Naive thymus-derived CD4-positive, alpha-beta T cell (primary cell): Measurements from ENCODE around the gene KIN. TPM values are rescaled to one million over a fixed set of nuclear protein-coding genes. Genes with fewer than 3 reads are reported as not detected.

Experiments used
- ATAC-seq: fragments of 150-1000 bp; cut with Tn5 transposase; 2 replicates; pipeline ENCODE4 v1.10.0; 2021; ENCODE audit warnings: mild to moderate bottlenecking, moderate library complexity
- CTCF ChIA-PET: fragments of 350-600 bp; sonication (Branson Sonifier 250); formaldehyde crosslinking; loops from one replicate; lab custom pipeline; 2021; ENCODE audit warnings: antibody characterized with exemption; lab: Charles Lee
- POLR2A ChIA-PET: fragments of 350-600 bp; sonication (Branson Sonifier 250); formaldehyde crosslinking; loops from one replicate; lab custom pipeline; 2021; ENCODE audit warnings: antibody characterized with exemption, inconsistent platforms; lab: Charles Lee
- DNase-seq, 9 donors: peaks; one replicate each; pipeline versions ENCODE4 v3.0.0 to v3.0.0-alpha.2; 2020 to 2022; ENCODE audit warnings: mixed read lengths in 1 of 9
- H3K27ac ChIP-seq: one replicate; pipeline ENCODE4 v1.7.0; 2013; ENCODE audit warnings: mild to moderate bottlenecking, low read depth, low read length, moderate library complexity
- H3K27me3 ChIP-seq, 2 donors: one replicate each; pipeline ENCODE4 v1.7.0; 2013; ENCODE audit warnings: low read length in 2 of 2, mild to moderate bottlenecking in 2 of 2, moderate library complexity in 2 of 2; ENCODE audit not compliant: control insufficient read depth in 2 of 2, insufficient read depth in 2 of 2
- H3K36me3 ChIP-seq, 3 experiments: 1 replicate in 2 of 3; 2 replicates in 1 of 3; pipeline ENCODE4 v1.7.0; 2013; ENCODE audit warnings: low read length in 3 of 3, mild to moderate bottlenecking in 3 of 3, moderate library complexity in 1 of 3; ENCODE audit not compliant: insufficient read depth in 3 of 3, control insufficient read depth in 2 of 3
- H3K4me1 ChIP-seq, 2 donors: one replicate each; pipeline ENCODE4 v1.7.0; 2013; ENCODE audit warnings: low read length in 2 of 2, mild to moderate bottlenecking in 2 of 2, moderate library complexity in 1 of 2; ENCODE audit not compliant: control insufficient read depth in 2 of 2, insufficient read depth in 2 of 2
- H3K4me3 ChIP-seq: 2 replicates; pipeline ENCODE4 v1.7.0; 2013; ENCODE audit warnings: mild to moderate bottlenecking, low read length
- H3K9me3 ChIP-seq, 3 experiments: 1 replicate in 2 of 3; 2 replicates in 1 of 3; pipeline ENCODE4 v1.7.0; 2013; ENCODE audit warnings: low read length in 3 of 3; ENCODE audit not compliant: control insufficient read depth in 2 of 3
- H3K27ac Mint-ChIP-seq, 9 donors: one replicate each; pipeline ENCODE4 v1.8.0; 2020 to 2022; ENCODE audit warnings: mixed read lengths in 9 of 9, mild to moderate bottlenecking in 8 of 9, moderate library complexity in 5 of 9, inconsistent platforms in 2 of 9
- H3K27me3 Mint-ChIP-seq, 5 donors: one replicate each; pipeline ENCODE4 v1.8.0; 2021 to 2022; ENCODE audit warnings: mixed read lengths in 5 of 5, mild to moderate bottlenecking in 1 of 5
- H3K36me3 Mint-ChIP-seq, 5 donors: one replicate each; pipeline ENCODE4 v1.8.0; 2020 to 2022; ENCODE audit warnings: mixed read lengths in 5 of 5, mild to moderate bottlenecking in 3 of 5, inconsistent platforms in 1 of 5
- H3K4me1 Mint-ChIP-seq, 7 donors: one replicate each; pipeline ENCODE4 v1.8.0; 2020 to 2022; ENCODE audit warnings: mixed read lengths in 7 of 7, mild to moderate bottlenecking in 3 of 7, inconsistent platforms in 1 of 7
- H3K4me3 Mint-ChIP-seq, 10 donors: one replicate each; pipeline ENCODE4 v1.8.0; 2020 to 2022; ENCODE audit warnings: mild to moderate bottlenecking in 10 of 10, mixed read lengths in 10 of 10, moderate library complexity in 6 of 10, inconsistent platforms in 2 of 10
- H3K9me3 Mint-ChIP-seq, 11 donors: one replicate each; pipeline ENCODE4 v1.8.0; 2020 to 2022; ENCODE audit warnings: mixed read lengths in 11 of 11, mild to moderate bottlenecking in 4 of 11, inconsistent platforms in 1 of 11, moderate library complexity in 1 of 11
- intact Hi-C, 2 donors: fragments of 100-400 bp; cut with micrococcal nuclease; formaldehyde crosslinking; loops; one replicate each; pipeline ENCODE4 v1.15.1; 2023
- polyA plus RNA-seq, 2 donors: library from polyadenylated mRNA; unstranded; fragments of 300-500 nt; fragmentation: Illumina TruSeq; gene quantifications; one replicate each; pipeline ENCODE4 v1.2.3, GENCODE V29; 2021
- total RNA-seq, 6 experiments: library from RNA in 5 of 6; stranded (reverse) in 5 of 6; gene quantifications; 1 replicate in 5 of 6; 2 replicates in 1 of 6; pipeline ENCODE4 v1.2.3 and lab custom pipeline; 2021 to 2026

KIN gene, protein sequence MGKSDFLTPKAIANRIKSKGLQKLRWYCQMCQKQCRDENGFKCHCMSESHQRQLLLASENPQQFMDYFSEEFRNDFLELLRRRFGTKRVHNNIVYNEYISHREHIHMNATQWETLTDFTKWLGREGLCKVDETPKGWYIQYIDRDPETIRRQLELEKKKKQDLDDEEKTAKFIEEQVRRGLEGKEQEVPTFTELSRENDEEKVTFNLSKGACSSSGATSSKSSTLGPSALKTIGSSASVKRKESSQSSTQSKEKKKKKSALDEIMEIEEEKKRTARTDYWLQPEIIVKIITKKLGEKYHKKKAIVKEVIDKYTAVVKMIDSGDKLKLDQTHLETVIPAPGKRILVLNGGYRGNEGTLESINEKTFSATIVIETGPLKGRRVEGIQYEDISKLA
- total RNA-seq = 10 to 100 TPM in 3 of 5 experiments, 1 to 10 TPM in 2; 7.2 to 18.4 (median 14.3) TPM
- polyA plus RNA-seq = 1 to 10 TPM; 3.5 to 4.0 TPM
- total RNA-seq (lab: John Stamatoyannopoulos, UW) = 19.0 reads per million, percentile 49 among the genes with 10 or more reads in this experiment

DNA sequence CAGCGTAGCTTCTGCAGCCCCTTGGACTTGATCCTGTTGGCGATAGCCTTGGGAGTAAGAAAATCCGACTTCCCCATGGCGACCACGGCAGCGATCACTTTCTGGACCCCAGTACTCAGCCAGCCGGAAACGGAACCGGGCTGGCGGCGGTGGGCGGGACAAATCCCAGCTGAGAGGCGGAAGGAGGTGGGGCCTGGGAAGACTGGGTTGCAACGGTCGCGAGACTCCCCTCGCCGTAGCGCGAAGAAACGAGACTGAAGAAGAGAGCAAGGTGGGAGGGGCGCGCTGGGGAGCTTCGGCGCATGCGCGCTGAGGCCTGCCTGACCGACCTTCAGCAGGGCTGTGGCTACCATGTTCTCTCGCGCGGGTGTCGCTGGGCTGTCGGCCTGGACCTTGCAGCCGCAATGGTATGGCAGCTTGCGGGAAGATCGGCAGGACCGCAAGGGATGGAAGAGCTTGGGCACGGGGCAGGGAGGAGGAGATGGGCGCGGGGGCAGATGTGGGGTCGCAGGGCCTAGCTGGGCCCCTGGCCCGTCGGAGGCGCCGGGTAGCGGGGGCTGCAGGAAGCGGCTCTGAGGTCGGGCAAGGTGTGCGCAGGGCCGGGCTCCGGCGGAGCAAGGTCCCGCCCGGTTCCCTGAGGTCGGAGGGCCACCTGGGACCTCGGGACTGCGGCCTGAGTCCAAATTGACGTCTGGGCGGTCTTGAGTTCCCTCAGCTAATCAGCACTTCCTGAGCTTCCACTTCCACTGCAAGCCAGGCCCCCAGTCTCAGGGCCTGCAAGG is at the start of gene KIN, which contains the start of gene ATP5F1C:
KIN (minus strand) TSS at position 137 of the 782 bp plus-strand sequence; CDS start at position 77, 60 bp downstream.
ATP5F1C (plus strand) TSS at position 321 of the 782 bp plus-strand sequence; CDS start at position 352, 31 bp downstream.
- no peaks in the 10 kb centered on the region for H3K27me3 Mint-ChIP-seq
- CTCF ChIA-PET = interaction anchor here (0.6 to 1.0 kb wide), 3 partner anchors 10 to 29 kb away, joined by 4 to 6 read pairs (median 4); no protein-coding TSS in a partner anchor
- no peaks in the 10 kb centered on the region for H3K9me3 Mint-ChIP-seq
- H3K36me3 Mint-ChIP-seq = peaks cover 6 to 29% (median 19%) of the 10 kb centered on the region in 5 donors
- peaks cover 47 to 77% (median 57%) of the 10 kb centered on the region in 7 donors for H3K4me1 Mint-ChIP-seq
- ATAC-seq (peak; percentile 98), DNase-seq (peak; percentile 93 to 98 (median 96))
- Histone ChIP-seq H3K4me1 (peaks cover 21 to 28% of the 10 kb centered on the region in 2 donors), H3K27me3 (no peaks in the 10 kb centered on the region), H3K4me3 (peak within 1 kb of the TSS; percentile 79), H3K9me3 (no peaks in the 10 kb centered on the region), H3K27ac (peak within 1 kb of the TSS; percentile 84), H3K36me3 (peaks cover 0 to 7% (median 0%) of the 10 kb centered on the region in 3 experiments)
- peak within 1 kb of the TSS in 1 of 9 donors; percentile 90 for H3K27ac Mint-ChIP-seq
- POLR2A ChIA-PET = interaction anchor here (0.7 to 3.8 kb wide), 16 partner anchors 9 to 1308 kb away, joined by 3 to 70 read pairs (median 3); partner anchors contain the start of genes SFMBT2 and TAF3
- H3K4me3 Mint-ChIP-seq = no peak within 1 kb of the TSS
- intact Hi-C loops = loop anchor here (1.0 to 10.0 kb wide), 9 partner anchors 30 to 1973 kb away; partner anchors contain the start of genes TAF3 (in 2 of the 2), GATA3 (in 1 of the 2), GDI2 (in 1 of the 2) and SFMBT2 (in 1 of the 2)

DNA sequence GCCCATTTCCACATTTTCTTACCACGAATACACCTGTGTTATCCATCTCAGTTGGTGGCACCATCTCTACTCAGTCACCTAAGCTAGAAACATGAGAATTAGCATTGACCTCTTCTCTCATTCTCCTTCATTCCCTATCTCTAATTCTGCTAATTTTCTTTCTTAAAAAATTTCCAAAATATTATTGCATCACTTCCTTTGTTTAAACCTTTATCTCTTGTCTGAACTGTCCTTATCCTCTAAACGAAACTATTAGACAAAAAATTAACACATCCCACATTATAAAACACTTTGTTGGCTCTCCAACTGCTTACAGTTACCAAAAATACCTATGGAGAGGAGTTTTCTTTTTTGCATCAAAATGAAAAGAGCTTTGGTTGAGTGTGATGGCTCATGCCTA is 48.8 kb upstream of the KIN start:
- Histone ChIP-seq H3K9me3 (no peaks in the 10 kb centered on the region), H3K27me3 (no peaks in the 10 kb centered on the region), H3K4me3 (no peak overlapping the region), H3K4me1 (peaks cover 0 to 3% of the 10 kb centered on the region in 2 donors), H3K36me3 (peaks cover 0 to 17% (median 0%) of the 10 kb centered on the region in 3 experiments), H3K27ac (no peak overlapping the region)
- peaks cover 5 to 63% (median 44%) of the 10 kb centered on the region in 5 donors for H3K36me3 Mint-ChIP-seq
- no peak overlapping the region for H3K4me3 Mint-ChIP-seq
- ATAC-seq (no peak), DNase-seq (no peak)
- intact Hi-C loops = no loop called here
- no peaks in the 10 kb centered on the region for H3K27me3 Mint-ChIP-seq
- ChIA-PET CTCF (no interaction called here), POLR2A (no interaction called here)
- H3K27ac Mint-ChIP-seq = no peak overlapping the region
- peaks cover 10 to 71% (median 61%) of the 10 kb centered on the region in 7 donors for H3K4me1 Mint-ChIP-seq
- H3K9me3 Mint-ChIP-seq = peaks cover 0 to 6% (median 0%) of the 10 kb centered on the region in 11 donors

DNA sequence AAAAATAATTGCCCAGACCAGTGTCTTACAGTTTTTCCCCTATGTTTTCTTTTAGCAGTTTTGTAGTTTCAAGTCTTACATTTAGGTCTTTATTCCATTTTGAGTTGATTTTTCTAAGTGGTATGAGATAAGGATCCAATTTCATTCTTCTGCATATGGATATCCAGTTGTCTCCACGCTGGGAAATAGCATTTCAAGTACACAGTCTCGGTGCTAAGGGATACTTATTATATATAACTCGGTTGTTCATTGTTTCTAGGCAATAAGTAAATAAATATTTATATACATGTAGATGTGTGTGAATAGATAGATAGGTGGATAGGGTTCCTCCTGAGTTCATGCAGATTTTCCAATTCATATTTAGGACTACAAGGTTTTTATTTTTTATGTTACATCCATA is 46.5 kb upstream of the KIN start:
- H3K9me3 ChIP-seq = no peaks in the 10 kb centered on the region
- ATAC-seq (no peak), DNase-seq (no peak)
- Mint-ChIP-seq H3K9me3 (peaks cover 0 to 4% (median 0%) of the 10 kb centered on the region in 11 donors), H3K4me3 (no peak overlapping the region), H3K27ac (no peak overlapping the region), H3K27me3 (no peaks in the 10 kb centered on the region), H3K4me1 (peaks cover 16 to 80% (median 71%) of the 10 kb centered on the region in 7 donors), H3K36me3 (peaks cover 0 to 60% (median 36%) of the 10 kb centered on the region in 5 donors)
- ChIA-PET POLR2A (no interaction called here), CTCF (no interaction called here)
- no peak overlapping the region for H3K27ac ChIP-seq
- no peaks in the 10 kb centered on the region for H3K27me3 ChIP-seq
- peaks cover 0 to 14% (median 0%) of the 10 kb centered on the region in 3 experiments for H3K36me3 ChIP-seq
- peaks cover 0 to 3% of the 10 kb centered on the region in 2 donors for H3K4me1 ChIP-seq
- intact Hi-C loops = no loop called here
- no peak overlapping the region for H3K4me3 ChIP-seq

DNA sequence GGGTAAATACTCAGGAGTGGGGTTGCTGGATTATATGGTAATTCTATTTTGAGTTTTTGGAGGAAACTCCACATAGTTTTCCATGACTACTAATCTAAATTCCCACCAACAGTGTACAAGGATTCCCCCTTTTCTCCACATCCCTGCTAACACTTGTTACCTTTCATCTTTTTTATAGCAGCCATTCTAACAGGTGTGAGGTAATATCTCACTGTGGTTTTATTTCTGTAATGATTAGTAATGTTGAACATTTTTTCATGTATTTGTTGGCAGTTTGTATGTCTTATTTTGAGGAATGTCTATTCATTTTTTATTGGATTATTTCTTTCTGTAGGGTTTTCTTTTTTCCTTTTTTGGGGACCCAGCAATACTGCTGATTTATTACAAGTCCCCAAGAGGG is 45.4 kb upstream of the KIN start:
- peak overlapping the region in 2 of 10 donors; percentile 8 to 10 for H3K4me3 Mint-ChIP-seq
- Histone ChIP-seq H3K27me3 (no peaks in the 10 kb centered on the region), H3K9me3 (no peaks in the 10 kb centered on the region), H3K27ac (no peak overlapping the region), H3K4me1 (peaks cover 0 to 3% of the 10 kb centered on the region in 2 donors), H3K4me3 (no peak overlapping the region), H3K36me3 (peaks cover 0 to 14% (median 0%) of the 10 kb centered on the region in 3 experiments)
- POLR2A ChIA-PET = no interaction called here
- DNase-seq = no peak
- H3K36me3 Mint-ChIP-seq = peaks cover 0 to 61% (median 29%) of the 10 kb centered on the region in 5 donors
- H3K9me3 Mint-ChIP-seq = peaks cover 0 to 4% (median 0%) of the 10 kb centered on the region in 11 donors
- ATAC-seq = no peak
- no peaks in the 10 kb centered on the region for H3K27me3 Mint-ChIP-seq
- CTCF ChIA-PET = no interaction called here
- H3K27ac Mint-ChIP-seq = peak overlapping the region in 1 of 9 donors; percentile 41
- intact Hi-C loops = no loop called here
- peaks cover 17 to 81% (median 69%) of the 10 kb centered on the region in 7 donors for H3K4me1 Mint-ChIP-seq

DNA sequence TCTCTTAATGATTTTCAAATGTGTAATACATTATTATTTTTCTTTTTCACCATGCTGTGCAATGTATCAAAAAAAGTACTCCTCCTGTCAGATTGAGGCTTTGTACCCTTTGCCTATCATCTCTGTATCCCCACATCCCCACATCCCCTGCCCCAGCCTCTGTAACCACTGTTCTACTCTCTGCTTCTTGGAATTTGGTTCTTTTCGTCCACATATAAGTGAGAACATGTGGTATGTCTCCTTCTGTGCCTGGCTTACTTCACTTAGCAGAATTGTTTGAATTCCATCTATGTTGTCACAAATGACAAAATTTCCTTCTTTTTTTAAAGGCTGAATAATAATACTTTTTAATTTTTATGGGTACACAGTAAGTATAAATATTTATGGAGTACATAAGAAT is 44.3 kb upstream of the KIN start:
- H3K27me3 Mint-ChIP-seq = no peaks in the 10 kb centered on the region
- DNase-seq = no peak
- no peak for ATAC-seq
- POLR2A ChIA-PET = no interaction called here
- H3K4me1 ChIP-seq = peaks cover 0 to 3% of the 10 kb centered on the region in 2 donors
- intact Hi-C loops = no loop called here
- CTCF ChIA-PET = no interaction called here
- H3K36me3 ChIP-seq = peaks cover 0 to 15% (median 0%) of the 10 kb centered on the region in 3 experiments
- H3K27ac ChIP-seq = no peak overlapping the region
- no peaks in the 10 kb centered on the region for H3K27me3 ChIP-seq
- no peak overlapping the region for H3K27ac Mint-ChIP-seq
- peaks cover 0 to 4% (median 0%) of the 10 kb centered on the region in 11 donors for H3K9me3 Mint-ChIP-seq
- H3K4me3 ChIP-seq = no peak overlapping the region
- H3K4me3 Mint-ChIP-seq = no peak overlapping the region
- H3K4me1 Mint-ChIP-seq = peaks cover 17 to 86% (median 76%) of the 10 kb centered on the region in 7 donors
- H3K36me3 Mint-ChIP-seq = peaks cover under 1 to 67% (median 30%) of the 10 kb centered on the region in 5 donors
- no peaks in the 10 kb centered on the region for H3K9me3 ChIP-seq

DNA sequence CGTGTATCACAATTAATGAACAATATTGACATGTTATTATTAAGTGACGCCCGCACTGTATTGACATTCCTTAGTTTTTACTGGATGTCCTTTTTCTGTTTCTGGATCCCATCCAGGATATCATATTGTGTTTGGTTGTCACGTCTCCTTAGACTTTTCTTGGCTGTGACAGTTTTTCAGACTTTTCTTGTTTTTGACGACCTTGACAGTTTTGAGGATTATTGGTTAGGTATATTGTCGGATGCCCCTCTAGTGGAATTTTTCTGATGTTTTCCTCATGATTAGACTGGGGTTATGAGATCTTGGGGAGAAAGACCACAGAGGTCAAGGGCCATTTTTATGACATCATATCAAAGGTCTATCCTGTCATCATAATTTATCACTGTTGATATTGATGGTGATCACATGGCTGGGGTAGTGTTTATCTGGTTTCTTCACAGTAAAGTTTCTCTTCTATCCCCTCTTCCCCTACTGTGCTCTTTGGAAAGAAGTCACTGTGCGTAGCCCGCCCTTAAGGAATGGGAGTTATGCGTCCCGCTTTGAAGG is 41.6 kb upstream of the KIN start:
- H3K4me1 ChIP-seq = peaks cover 2 to 10% of the 10 kb centered on the region in 2 donors
- peaks cover 5 to 30% (median 6%) of the 10 kb centered on the region in 3 experiments for H3K36me3 ChIP-seq
- Mint-ChIP-seq H3K27ac (no peak overlapping the region), H3K27me3 (no peaks in the 10 kb centered on the region), H3K9me3 (no peaks in the 10 kb centered on the region), H3K4me1 (peaks cover 14 to 83% (median 75%) of the 10 kb centered on the region in 7 donors), H3K36me3 (peaks cover 14 to 65% (median 32%) of the 10 kb centered on the region in 5 donors), H3K4me3 (peak overlapping the region in 2 of 10 donors; percentile 11 to 41)
- no peaks in the 10 kb centered on the region for H3K9me3 ChIP-seq
- no peak for DNase-seq
- ATAC-seq = no peak
- intact Hi-C loops = no loop called here
- no peak overlapping the region for H3K27ac ChIP-seq
- H3K4me3 ChIP-seq = no peak overlapping the region
- ChIA-PET CTCF (no interaction called here), POLR2A (no interaction called here)
- no peaks in the 10 kb centered on the region for H3K27me3 ChIP-seq
